Fibroblast of lung (primary cell): ENCODE measurements around the gene GPR84. TPM values are rescaled to one million over a fixed set of nuclear protein-coding genes. Genes with fewer than 3 reads are reported as not detected.

Experiments
- DNase-seq, 2 donors: peaks; one replicate each; pipeline versions ENCODE4 v3.0.0 to v3.0.0-alpha.2; 2010; ENCODE audit warnings: low read depth in 2 of 2
- H2AFZ ChIP-seq: 2 replicates; pipeline ENCODE4 v1.5.1; 2012; ENCODE audit warnings: low read length, control low read depth, inconsistent platforms
- H3K27ac ChIP-seq: 2 replicates; pipeline ENCODE4 v1.5.1; 2011; ENCODE audit warnings: low read length, control low read depth; ENCODE audit not compliant: insufficient read depth
- H3K27me3 ChIP-seq: 2 replicates; pipeline ENCODE4 v1.5.1; 2011; ENCODE audit warnings: mild to moderate bottlenecking, low read length; ENCODE audit not compliant: control insufficient read depth, insufficient read depth
- H3K36me3 ChIP-seq: 2 replicates; pipeline ENCODE4 v1.5.1; 2011; ENCODE audit warnings: low read length; ENCODE audit not compliant: control insufficient read depth, insufficient read depth
- H3K4me1 ChIP-seq: 2 replicates; pipeline ENCODE4 v1.5.1; 2011; ENCODE audit warnings: low read length; ENCODE audit not compliant: control insufficient read depth, insufficient read depth; ENCODE audit errors: extremely low read depth
- H3K4me2 ChIP-seq: 2 replicates; pipeline ENCODE4 v1.5.1; 2011; ENCODE audit warnings: low read length, control low read depth; ENCODE audit not compliant: insufficient read depth; ENCODE audit errors: extremely low read depth
- H3K4me3 ChIP-seq, 4 experiments: fragments of 200-600 bp in 1 of 4; sonication (generic) in 1 of 4; replicated peaks in 1 of 4; 2 replicates each; pipeline ENCODE4 v1.5.1; 2011 to 2016; ENCODE audit warnings: low read length in 4 of 4, low read depth in 3 of 4, mild to moderate bottlenecking in 3 of 4, control low read depth in 2 of 4, inconsistent platforms in 1 of 4, mixed read lengths in 1 of 4; ENCODE audit not compliant: insufficient read depth in 1 of 4; ENCODE audit errors: control extremely low read depth in 1 of 4
- H3K79me2 ChIP-seq: 2 replicates; pipeline ENCODE4 v1.5.1; 2012; ENCODE audit warnings: mild to moderate bottlenecking, low read length, inconsistent platforms; ENCODE audit not compliant: control insufficient read depth, insufficient read depth
- H3K9ac ChIP-seq: 2 replicates; pipeline ENCODE4 v1.5.1; 2011; ENCODE audit warnings: mild to moderate bottlenecking, low read length, control low read depth; ENCODE audit not compliant: insufficient read depth
- H3K9me3 ChIP-seq: 2 replicates; pipeline ENCODE4 v1.5.1; 2012; ENCODE audit warnings: low read depth, low read length; ENCODE audit not compliant: control insufficient read depth, insufficient read depth
- H4K20me1 ChIP-seq: 2 replicates; pipeline ENCODE4 v1.5.1; 2011; ENCODE audit warnings: low read length; ENCODE audit not compliant: control insufficient read depth, insufficient read depth; ENCODE audit errors: extremely low read depth
- EZH2 ChIP-seq: IDR thresholded peaks from 2 replicates; pipeline ENCODE4 v1.5.1; 2012; ENCODE audit warnings: low read length, control low read depth, mild to moderate bottlenecking; ENCODE audit errors: missing control alignments
- polyA plus RNA-seq, 2 donors: library from polyadenylated mRNA; depleted of rRNA in 1 of 2; stranded (reverse) in 1 of 2; unstranded in 1 of 2; fragments of >200 nt; gene quantifications; 2 replicates each; pipeline ENCODE4 v1.2.1, GENCODE V29; 2011 to 2012; ENCODE audit warnings: missing spikeins in 1 of 2
- total RNA-seq: library from RNA; depleted of rRNA; stranded (reverse); fragments of >200 nt; gene quantifications from 2 replicates; pipeline ENCODE4 v1.2.1, GENCODE V29; 2014
- TF ChIP-seq, protein P1 (sequence below), 2 donors: IDR thresholded peaks in 1 of 2; conservative IDR thresholded peaks in 1 of 2; 1 replicate in 1 of 2; 2 replicates in 1 of 2; pipeline ENCODE4 v1.5.1; 2011 to 2012; ENCODE audit warnings: low read length in 2 of 2, control low read depth in 1 of 2, inconsistent platforms in 1 of 2, low read depth in 1 of 2, mild to moderate bottlenecking in 1 of 2

Gene GPR84
- total and polyA plus RNA-seq, 2 donors (not counting 1 experiment from before 2014, with no cell fraction given): 0.03 TPM; not detected in 1

DNA sequence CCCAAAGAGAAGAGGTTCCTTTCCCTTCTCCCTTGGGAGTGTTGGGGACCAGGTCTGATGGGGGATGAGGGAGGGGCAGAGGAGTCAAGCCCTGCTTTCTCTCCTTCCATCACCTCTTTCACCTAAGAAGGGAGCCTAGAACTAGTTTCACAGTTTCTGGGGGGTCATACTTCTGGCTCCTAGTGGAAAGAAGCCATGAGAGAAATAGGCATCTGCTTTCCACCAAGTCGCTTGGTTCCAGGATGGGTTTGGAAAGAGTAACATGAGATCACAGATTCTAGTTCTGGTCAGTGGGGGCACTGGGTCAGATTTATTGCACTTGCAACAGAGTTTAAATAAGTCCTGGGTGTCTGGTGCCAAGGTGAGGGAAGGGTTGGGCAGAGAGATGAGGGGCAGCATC lies 30.7 kb upstream of the GPR84 start:
- Histone ChIP-seq H3K27me3 (no peaks in the 10 kb centered on the region), H3K79me2 (no peaks in the 10 kb centered on the region), H3K36me3 (peaks cover 26% of the 10 kb centered on the region), H3K9ac (no peak overlapping the region), H3K9me3 (no peaks in the 10 kb centered on the region), H3K4me2 (no peak overlapping the region), H4K20me1 (no peaks in the 10 kb centered on the region), H3K4me1 (no peaks in the 10 kb centered on the region), H2AFZ (no peak overlapping the region), H3K4me3 (no peak overlapping the region), H3K27ac (no peak overlapping the region)
- DNase-seq: no peak
- TF ChIP-seq, protein P1, sequence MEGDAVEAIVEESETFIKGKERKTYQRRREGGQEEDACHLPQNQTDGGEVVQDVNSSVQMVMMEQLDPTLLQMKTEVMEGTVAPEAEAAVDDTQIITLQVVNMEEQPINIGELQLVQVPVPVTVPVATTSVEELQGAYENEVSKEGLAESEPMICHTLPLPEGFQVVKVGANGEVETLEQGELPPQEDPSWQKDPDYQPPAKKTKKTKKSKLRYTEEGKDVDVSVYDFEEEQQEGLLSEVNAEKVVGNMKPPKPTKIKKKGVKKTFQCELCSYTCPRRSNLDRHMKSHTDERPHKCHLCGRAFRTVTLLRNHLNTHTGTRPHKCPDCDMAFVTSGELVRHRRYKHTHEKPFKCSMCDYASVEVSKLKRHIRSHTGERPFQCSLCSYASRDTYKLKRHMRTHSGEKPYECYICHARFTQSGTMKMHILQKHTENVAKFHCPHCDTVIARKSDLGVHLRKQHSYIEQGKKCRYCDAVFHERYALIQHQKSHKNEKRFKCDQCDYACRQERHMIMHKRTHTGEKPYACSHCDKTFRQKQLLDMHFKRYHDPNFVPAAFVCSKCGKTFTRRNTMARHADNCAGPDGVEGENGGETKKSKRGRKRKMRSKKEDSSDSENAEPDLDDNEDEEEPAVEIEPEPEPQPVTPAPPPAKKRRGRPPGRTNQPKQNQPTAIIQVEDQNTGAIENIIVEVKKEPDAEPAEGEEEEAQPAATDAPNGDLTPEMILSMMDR (conservative IDR thresholded peaks at IDR 0.05 in 1 of 2, IDR thresholded peaks at IDR 0.05 in 1 of 2; ENCODE audit: low read depth in 1 of 2, low read length in 2 of 2): no peak
- no peak for TF ChIP-seq EZH2

DNA sequence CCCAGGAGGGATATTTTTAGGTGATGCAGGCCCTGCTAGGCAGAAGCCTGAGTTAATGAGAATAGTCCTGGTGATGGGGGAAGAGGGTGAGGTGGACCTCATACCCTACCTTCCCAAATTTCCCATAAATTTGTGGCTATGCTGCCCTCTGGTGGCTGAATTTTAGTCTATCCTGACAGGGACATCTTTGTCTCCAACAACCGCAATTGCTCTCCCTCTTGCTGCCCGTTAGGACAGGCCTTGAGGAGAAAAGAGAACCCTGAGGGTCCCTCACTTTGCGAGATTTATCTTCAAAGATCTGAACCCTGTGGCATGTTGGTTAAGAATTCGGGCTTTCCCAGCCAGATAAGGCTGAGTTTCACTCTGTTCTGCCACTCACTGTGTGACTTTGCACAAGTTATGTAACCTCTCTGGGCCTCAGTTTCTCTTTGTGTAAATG lies 30.0 kb upstream of the GPR84 start:
- Histone ChIP-seq H2AFZ (no peak overlapping the region), H3K27ac (no peak overlapping the region), H3K9ac (no peak overlapping the region), H3K9me3 (no peaks in the 10 kb centered on the region), H3K79me2 (no peaks in the 10 kb centered on the region), H3K27me3 (no peaks in the 10 kb centered on the region), H3K4me1 (no peaks in the 10 kb centered on the region), H3K36me3 (peaks cover 23% of the 10 kb centered on the region), H3K4me3 (no peak overlapping the region), H3K4me2 (no peak overlapping the region), H4K20me1 (no peaks in the 10 kb centered on the region)
- TF ChIP-seq EZH2: no peak
- TF ChIP-seq, protein P1 (conservative IDR thresholded peaks at IDR 0.05 in 1 of 2, IDR thresholded peaks at IDR 0.05 in 1 of 2; ENCODE audit: low read depth in 1 of 2, low read length in 2 of 2): peak; percentile 70 to 71
- peak; percentile 34 to 72 for DNase-seq

DNA sequence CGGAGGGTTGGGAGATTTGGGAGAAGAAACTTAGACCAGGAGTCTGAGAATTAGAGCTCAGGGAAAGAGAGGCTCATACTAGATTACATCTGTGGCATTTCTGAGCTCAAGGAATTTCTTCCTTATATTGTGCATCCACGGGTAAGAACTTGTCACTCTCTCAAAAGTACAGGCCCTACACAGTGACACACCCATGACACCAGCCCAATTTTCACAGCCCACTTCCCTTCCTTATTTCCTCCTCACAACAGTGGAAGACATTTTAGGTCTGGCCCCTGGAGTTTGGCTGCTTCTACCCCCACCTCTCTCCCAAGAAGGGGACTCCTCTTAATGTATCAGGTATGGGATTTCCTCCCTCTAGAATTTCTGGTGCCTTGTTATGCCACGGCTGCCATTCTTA lies 29.5 kb upstream of the GPR84 start:
- Histone ChIP-seq H3K4me1 (no peaks in the 10 kb centered on the region), H3K79me2 (no peaks in the 10 kb centered on the region), H3K4me2 (no peak overlapping the region), H2AFZ (no peak overlapping the region), H3K9ac (no peak overlapping the region), H3K4me3 (no peak overlapping the region), H3K27ac (no peak overlapping the region), H4K20me1 (no peaks in the 10 kb centered on the region), H3K9me3 (no peaks in the 10 kb centered on the region), H3K27me3 (no peaks in the 10 kb centered on the region), H3K36me3 (peaks cover 21% of the 10 kb centered on the region)
- TF ChIP-seq, protein P1 (conservative IDR thresholded peaks at IDR 0.05 in 1 of 2, IDR thresholded peaks at IDR 0.05 in 1 of 2; ENCODE audit: low read depth in 1 of 2, low read length in 2 of 2): no peak
- TF ChIP-seq EZH2: no peak
- DNase-seq: no peak
